Stimulated activated CD8-positive, alpha-beta memory T cell treated with anti-CD3 and anti-CD28 coated beads, Interleukin-15, amount 100 ng/mL, for 4 hours (primary cell): ENCODE results near the gene TTLL11.
"Not testable (repeated sequence)": the region's sequence is repeated elsewhere in the genome, so short reads cannot be mapped to it uniquely, and the experiment has no call there.

Experiments used
- DNase-seq, 2 donors: peaks; one replicate each; pipeline ENCODE4 v3.0.0-alpha.2; 2020; ENCODE audit warnings: low read depth in 2 of 2

The TTLL11 gene

GRCh38 chr9:122084026-122084675 is 9.0 kb downstream of the TTLL11 start:
- no peak for DNase-seq

- no peak for DNase-seq
These were observed 12.1 kb downstream of the TTLL11 start for GRCh38 chr9:122080986-122081385.

GRCh38 chr9:122078557-122078956 is 14.6 kb downstream of the TTLL11 start:
- DNase-seq = no peak

- no peak for DNase-seq
These were observed 16.3 kb downstream of the TTLL11 start for GRCh38 chr9:122076773-122077172.

GRCh38 chr9:122076117-122076516 is 17.0 kb downstream of the TTLL11 start:
- DNase-seq = no peak

- DNase-seq = no peak
These were observed 17.7 kb downstream of the TTLL11 start for GRCh38 chr9:122075135-122076030.

GRCh38 chr9:122071715-122072114 is 21.4 kb downstream of the TTLL11 start:
- no peak for DNase-seq

- no peak for DNase-seq
These were observed 22.2 kb downstream of the TTLL11 start for GRCh38 chr9:122070728-122071515.

- not testable (repeated sequence) for DNase-seq
These were observed 26.4 kb downstream of the TTLL11 start for GRCh38 chr9:122066680-122067079.

GRCh38 chr9:122065923-122066629 is 27.0 kb downstream of the TTLL11 start:
- DNase-seq = no peak

- DNase-seq = no peak
These were observed 32.6 kb downstream of the TTLL11 start for GRCh38 chr9:122060481-122060880.

GRCh38 chr9:122059955-122060324 is 33.2 kb downstream of the TTLL11 start:
- DNase-seq = no peak

- no peak for DNase-seq
These were observed 33.7 kb downstream of the TTLL11 start for GRCh38 chr9:122059214-122059954.

GRCh38 chr9:122058709-122059108 is 34.4 kb downstream of the TTLL11 start:
- no peak for DNase-seq

GRCh38 chr9:122058051-122058450 is 35.1 kb downstream of the TTLL11 start:
- no peak for DNase-seq

- no peak for DNase-seq
These were observed 35.9 kb downstream of the TTLL11 start for GRCh38 chr9:122057211-122057610.

GRCh38 chr9:122056484-122056883 is 36.6 kb downstream of the TTLL11 start:
- DNase-seq = no peak

GRCh38 chr9:122055701-122056100 is 37.4 kb downstream of the TTLL11 start:
- DNase-seq = no peak

GRCh38 chr9:122053567-122054350 is 39.3 kb downstream of the TTLL11 start:
- DNase-seq = no peak

- no peak for DNase-seq
These were observed 40.0 kb downstream of the TTLL11 start for GRCh38 chr9:122053064-122053463.
